HG02938 (cell line): Measurements from ENCODE around the gene MOB3A.

ENCODE experiments used
- ATAC-seq: cut with Tn5 transposase; IDR thresholded peaks from one replicate; pipeline ENCODE4 v1.9.1; 2021; ENCODE audit warnings: mild to moderate bottlenecking, moderate library complexity; ENCODE audit not compliant: unreplicated experiment

The MOB3A gene

DNA sequence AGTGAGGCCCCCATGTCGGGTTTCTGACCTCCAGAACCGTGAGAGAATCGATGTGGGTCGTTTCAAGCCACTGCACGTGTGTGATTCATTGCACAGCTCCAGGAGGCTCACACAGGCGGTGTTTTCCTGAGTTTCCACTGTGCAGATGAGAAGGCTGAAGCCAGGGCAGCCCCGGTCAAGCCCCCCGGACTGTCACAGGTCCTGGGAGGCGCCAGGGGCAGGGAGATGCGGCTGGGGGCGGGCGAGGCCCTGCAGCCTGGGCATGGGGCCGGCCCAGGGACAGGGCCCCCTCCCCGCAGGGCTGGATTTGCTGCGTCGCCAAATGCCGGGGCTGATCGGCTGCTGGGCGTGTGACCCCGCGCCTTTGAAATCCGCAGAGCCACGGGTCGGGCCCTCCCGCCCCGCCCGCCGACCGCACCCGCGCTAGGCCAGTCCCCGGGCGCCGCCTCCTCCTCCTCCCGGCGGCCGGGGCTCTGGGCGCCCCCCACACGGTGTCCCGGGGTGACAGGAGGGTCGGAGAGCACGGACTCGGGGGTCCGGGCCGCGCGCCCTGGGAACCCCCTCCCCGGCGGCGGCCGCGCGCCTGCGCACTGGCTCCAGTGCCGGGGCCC, 35.1 kb downstream of the MOB3A start:
- ATAC-seq: peak; percentile 9

DNA sequence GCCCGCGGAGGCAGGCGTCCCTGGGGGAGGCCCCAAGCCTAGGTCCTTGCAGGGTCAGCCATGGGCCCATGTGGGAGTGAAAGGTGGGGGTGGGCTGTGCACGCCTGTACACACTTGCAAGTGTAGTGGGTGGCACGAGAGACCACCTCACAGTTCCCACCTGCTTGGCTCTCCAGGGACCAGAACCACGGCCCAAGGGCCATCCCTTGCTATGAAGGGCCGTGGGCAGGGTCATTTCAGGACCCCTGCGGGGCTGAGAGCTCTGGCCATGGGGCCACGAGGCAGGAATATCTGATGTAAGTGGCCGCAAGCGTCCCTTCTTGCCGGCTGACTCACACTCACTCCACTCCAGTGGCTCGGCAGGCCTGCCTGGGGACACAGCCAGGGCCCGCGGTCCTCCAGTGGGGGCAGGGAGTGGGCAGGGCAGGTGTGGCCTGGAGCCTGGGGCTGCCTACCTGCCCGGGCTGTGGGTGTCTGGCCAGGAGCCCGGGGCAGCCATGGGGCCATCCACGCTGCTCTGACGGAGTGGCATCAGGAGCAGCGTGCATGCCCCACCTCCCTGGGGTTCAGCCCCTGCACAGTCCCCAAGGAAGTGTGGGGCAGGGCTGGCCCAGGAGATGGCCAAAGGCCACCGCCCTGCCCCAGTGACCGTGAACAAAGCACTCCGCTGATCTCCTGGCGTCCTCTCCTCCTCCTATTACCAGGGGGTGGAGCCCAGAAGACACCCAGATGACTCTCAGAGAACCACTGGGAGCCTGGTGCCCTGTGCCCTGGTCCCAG, 36.5 kb downstream of the MOB3A start:
- ATAC-seq: no peak

DNA sequence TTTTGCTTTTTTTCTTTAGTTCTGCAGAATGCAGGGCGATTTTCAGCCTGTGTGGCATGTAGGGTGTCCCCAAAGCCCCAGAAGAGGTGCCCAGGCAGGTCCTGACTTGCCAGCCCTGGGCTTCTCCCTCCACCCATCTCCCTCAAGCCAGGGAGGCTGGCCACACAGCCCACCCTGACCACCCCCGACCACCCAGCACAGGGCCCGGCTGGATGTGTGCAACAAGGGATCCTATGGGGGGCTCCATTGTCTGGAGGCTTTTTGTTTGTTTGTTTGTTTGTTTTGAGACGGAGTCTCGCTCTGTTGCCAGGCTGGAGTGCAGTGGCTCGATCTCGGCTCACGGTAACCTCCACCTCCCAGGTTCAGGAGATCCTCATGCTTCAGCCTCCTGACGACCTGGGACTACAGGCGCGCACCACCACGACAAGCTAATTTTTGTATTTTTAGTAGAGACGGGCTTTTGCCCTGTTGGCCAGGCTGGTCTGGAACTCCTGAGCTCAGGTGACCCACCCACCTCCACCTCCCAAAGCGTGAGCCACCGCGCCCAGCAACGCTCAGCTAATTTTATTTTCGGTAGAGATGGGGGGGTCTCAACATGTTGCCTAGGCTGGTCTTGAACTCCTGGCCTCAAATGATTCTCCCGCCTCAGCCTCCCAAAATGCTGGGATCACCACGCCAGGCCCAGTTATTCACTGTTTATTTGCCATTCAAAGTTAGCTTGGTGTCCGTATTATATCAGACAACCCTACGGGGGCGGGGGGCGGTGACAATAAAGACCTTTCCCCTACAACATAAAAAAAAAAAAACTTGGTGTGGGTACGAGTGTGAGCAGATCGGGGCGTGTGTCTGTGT, 37.3 kb downstream of the MOB3A start:
- ATAC-seq: no peak

DNA sequence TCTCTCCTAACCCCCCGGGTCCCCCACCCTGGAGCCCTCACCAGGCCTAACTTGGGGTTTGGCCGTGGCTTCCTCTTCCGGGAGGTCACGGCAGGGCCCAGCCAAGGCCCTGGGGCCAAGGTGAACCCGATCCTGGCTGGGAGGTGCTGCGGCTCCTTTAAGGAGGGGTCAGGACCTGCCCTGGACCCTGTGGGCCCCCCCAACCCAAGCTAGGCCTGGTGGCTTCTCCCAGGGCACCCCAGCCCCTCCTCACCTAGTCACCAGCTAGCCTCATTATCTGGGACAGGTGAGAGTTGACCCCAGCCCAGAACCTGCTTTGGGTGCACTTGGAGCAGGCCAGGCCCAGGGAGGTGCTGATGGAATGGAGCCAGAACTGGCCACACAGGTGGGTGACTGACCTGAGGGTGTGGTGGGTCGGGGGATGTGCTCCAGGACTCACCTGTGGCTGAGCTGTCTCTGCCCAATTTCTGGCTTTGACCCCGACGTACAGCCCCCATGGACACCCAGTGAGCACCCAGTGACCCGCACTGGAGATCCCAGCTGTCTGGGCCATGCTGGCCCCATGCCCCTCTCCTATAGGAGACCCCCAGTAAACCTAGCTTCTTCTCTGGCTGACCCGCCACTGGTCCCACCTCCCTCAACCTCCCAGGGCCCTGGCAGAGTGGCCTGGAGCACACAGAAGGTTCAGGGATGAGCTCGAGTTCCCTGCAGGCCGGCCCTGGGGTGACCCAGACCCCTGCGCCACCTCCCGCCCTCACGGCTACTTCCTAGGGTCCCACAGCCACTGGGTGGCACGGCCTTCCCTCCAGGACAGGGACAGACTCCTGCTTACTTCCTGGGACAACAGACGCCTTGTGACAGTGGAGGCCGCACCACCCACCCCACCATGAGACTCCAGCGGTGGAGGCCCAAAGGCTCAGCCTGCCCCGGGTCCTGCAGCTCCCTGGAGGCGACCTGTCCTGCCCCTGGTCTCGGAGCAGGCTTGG, 38.3 kb downstream of the MOB3A start:
- ATAC-seq: no peak

DNA sequence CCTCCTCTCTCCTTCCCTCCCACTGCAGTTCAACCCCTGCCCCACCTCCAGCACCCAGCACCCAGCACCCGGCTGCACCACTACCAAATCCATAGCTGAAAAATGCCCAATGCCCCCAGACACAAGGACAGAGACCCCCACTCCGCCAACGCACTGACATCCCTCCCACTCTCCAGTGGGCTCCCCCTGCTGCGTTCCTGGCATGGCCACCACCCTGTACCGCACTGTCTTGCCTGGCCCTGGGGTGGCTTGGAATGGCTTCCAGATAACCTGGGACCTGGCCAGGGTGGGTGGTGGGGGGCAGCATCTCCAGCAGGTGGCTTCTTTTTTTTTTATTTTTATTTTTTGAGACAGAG, 39.3 kb downstream of the MOB3A start:
- ATAC-seq: no peak

DNA sequence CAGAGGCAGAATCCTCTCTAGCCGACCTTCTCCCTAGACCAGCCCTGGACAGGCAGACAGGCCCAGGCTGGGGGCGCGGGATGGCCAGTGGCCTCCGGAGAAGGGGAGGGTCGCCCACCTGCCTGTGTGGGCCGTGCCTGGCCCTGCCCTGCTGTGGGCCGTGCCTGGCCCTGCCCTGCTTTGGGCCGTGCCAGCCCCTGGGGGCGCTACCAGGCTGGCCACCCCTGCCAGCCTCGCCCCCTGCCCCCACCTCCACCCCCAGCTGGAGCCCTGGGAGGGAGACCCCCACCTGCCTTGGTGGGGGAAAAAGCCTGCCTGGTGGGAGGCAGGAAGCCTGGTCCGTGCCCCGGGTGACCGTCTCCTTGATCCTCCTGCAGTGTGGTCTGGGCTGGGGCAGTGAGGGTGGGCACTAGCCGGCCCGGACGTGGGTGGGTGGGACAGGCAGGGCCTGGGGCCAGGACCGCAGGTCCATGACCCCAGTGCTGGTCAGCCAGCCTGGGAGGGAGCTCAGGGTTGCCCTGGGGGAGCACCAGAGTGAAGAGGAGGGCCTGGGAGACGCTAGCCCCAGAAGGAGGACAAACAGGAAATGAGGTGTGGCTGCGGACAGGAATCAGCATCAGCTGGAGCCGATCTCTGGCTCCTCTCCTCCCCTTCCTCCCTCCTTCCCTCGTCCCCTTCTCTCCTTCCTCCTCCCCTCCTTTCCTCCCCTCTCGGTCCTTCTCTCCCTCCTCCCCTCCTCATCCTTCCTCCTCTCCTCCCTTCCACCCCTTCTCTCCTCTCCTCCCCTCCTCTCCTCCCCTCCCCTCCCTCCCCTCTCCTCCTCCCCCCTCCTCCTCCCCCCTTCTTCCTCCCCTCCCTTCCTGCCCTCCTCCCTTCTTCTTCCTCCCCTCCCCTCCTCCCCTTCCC, 39.9 kb downstream of the MOB3A start:
- ATAC-seq: no peak

DNA sequence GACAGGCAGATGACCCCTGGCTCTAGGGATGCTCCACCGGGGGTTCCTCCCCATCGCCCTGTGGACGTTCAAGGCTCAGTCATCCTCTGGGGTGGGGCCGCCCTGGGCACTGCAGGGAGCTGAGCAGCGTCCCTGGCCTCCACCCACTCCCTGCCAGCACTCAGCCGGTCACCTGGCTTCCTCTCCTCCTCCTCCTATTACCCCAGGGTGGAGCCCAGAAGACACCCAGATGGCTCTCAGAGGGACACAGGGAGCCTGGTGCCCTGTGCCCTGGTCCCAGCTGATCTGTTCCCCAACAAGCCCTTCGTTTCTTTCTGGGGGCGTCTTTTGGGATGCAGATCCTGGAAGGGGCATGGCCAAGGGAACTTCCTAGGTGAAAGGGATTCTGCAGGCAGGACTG, 41.4 kb downstream of the MOB3A start:
- ATAC-seq: no peak

DNA sequence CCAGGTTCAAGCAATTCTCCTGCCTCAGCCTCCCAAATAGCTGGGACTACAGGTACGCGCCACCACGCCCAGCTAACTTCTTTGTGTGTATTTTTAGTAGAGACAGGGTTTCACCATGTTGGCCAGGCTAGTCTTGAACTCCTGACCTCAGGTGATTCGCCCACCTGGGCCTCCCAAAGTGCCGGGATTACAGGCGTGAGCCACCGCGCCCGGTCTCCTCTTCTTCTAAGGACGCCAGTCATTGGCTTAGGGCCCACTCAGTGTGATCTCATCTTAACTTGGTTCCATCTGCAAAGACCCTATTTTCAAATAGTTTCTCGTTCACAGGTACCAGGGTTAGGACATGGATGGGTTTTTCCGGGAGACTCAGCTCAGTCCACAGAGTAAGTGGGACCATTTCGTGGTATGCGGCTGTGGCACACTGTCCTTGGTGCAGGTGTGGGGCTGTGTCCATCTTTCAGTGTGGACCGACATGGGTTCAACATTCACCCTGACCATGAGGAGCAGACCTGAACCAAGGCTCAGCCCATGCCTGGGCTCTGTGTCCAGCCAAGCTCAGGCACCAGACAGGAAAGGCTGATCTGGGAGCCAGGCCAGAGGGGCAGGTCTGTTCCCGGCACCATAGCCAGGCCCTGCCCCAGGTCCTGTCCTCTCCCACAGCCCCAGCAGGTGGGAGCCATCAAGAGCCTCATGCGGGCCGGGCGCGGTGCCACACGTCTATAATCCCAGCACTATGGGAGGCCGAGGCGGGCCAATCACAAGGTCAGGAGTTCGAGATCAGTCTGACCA, 42.3 kb downstream of the MOB3A start:
- no peak for ATAC-seq

DNA sequence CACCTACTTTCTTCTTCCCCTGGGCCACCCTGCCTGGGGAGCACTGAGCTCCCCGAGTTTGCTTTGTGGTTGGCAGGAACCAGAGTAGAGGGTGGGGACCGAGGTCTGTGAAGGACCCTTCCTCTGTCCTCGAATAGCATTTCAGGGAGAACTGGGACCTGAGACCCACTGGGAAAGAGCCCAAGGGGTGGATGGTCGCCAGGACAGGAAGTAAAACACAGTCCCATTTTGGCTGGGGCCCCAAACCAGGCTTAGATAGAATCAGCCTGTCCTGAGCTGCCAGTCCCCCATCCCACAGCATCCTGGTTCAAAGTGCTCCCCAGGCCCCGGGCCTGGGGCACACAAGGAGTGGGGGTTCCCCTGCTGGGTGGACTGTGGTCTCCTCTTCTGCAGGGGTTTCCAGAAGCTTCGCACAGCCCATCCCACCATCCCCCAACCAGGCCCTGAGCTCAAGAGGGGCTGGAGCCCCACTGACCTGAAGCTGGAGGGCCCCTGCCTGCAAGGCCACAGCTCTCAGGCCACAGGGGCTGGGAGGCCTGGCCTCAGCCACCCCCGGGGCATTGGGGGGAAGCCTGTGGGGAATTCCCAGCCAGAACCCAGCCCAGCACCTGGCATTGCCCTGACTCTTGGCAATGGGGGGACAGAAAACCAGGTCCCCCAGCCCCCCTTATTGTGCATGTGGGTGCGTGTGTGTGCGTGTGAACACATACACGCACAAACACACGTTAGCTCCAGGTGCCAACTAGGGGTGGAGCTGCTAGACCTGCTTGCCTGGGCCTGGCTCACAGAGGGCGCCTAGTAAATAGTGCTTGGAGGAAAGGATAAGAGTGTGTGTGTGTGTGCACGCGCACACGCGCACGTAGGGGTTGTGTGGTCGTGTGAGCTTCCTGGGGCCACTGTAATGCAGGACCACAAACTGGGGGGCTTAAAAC, 44.1 kb downstream of the MOB3A start:
- no peak for ATAC-seq

DNA sequence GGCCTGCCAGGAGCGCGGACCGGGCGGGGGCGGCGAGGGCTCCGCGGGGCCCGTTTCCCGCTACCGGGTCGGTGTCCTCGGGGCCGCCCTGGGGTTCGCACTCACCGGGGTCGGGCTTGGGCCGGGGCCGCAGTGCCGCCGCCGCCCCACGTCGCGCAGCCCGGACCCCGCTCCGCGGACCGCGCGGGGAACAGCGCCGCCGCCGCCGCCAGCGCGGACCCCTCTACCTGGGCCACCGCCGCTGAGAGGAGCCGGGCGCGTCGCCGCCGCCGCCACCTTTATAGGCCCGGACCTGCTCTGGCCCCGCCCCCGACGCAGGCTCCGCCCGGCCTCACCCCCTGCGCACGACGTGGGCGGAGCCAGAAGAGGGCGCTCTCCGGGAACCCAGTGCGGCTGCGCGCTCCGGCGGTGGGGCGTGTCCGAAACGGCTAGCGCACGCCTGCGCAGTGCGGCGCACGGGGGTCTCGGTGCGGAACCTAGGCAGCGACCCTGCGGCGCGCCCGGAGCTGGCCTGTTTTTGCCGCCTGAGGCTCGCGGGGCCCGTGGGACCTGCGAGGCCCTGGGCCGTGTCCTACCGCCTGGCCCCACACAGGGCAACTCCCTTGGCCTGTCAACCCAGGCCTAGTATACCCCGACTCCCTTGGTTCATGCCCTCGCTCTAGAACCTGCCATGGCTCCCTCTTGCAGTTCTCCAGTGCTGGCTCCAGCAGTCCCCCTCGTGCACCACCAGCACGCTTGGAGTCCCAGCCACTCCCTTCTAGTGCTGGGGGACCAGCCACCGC, 44.9 kb downstream of the MOB3A start, which contains the start of gene MKNK2:
Gene MKNK2, minus strand, starts transcription at position 254 of the 782 bp plus-strand sequence. CDS start 393 bp downstream, outside the sequence.
- peak; percentile 39 for ATAC-seq

DNA sequence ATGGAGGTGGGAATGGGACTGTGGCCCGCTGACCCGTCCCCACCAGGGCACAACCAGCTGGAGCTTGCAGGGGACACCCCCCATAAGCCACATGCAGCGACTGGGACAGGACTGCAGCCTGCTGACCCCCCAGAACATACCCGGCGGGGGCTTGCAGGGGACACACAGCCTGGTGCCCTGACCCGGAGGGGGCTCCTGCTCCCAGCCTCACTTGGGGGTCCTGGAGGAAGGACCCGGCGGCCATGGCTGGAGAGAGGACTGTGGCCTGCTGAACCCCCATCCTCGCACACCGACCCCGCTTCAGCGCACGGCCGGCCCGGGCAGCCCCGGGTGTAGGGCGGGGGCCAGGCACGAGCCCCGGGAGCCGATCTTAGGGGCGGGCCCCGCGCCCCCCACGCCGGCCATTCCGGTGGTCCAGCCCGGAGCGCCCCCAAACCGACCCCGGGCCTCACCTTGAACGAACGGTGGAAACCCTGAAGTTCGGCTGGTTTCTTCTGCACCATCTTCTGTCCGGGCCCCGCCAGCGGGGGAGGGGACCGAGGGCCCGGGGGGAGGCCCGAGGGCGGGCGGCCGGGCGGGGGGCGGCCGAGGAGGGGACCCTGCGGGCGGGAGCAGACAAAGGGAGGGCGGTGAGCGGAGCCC, 45.7 kb downstream of the MOB3A start:
- ATAC-seq: peak; percentile 2

DNA sequence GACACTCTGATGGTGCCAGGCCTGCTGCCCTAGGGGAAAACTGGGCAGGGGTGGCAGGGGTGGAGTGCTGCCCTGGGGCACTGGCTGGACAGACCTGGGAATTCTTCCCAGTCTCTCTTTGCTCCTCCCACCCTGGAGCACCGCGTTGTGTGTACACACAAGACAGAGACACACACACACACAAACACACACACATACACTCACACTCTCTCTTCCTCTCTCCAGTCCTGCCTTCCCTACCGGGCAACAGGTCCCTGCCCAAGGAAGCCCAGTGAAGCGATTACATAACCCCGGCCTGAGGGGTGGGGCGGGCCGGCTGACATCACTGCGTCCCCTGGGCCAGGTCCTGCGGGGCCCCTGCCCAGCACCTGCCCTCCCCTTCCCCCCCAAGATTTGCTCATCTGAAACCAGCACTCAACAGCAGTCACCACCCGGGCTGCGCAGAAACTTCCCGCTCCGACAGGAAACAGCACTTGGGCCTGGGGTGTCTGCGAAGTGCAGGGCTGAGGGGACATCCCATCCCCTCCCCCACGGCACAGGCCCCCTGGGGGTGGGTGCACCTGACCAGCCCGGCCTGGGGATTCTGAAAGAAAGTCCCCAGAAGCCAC, 46.3 kb downstream of the MOB3A start:
- no peak for ATAC-seq

DNA sequence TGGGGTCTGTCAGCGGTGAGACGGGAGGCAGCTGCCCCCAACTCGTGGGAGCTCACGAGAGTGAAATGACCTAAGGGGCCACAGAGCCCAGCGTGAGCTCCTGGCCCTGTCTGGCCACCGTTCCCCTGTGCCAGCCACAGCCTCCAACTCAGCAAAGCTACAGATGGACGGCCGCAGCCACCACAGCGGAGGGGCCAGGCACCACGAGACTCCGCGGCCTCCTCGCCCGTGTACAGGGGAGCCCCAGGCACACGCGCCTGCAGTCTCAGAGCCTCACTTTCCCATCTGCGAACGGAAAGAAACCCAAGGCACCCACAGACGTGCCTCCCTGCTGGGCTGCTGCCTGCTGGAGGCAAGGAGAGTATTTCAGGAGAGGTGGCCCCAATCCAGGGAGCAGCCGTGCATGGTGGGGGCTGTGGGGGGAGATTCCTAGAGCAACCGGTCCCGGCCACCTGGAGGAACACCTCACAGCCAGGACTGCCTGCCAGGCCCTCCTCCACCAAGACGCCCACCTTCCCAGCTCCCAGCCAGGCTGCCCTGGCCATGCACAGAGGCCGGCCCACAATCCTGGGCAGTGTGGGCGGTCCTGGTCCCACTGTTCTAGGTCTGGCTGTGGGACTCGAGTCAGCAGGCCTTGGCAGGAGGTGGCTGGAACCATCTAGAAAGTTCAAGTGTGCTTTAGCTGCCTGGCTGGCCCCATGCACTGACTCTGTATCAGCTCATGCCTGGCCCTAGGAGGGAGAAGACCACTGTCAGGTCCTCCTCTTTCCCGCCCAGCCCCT, 47.0 kb downstream of the MOB3A start:
- no peak for ATAC-seq

DNA sequence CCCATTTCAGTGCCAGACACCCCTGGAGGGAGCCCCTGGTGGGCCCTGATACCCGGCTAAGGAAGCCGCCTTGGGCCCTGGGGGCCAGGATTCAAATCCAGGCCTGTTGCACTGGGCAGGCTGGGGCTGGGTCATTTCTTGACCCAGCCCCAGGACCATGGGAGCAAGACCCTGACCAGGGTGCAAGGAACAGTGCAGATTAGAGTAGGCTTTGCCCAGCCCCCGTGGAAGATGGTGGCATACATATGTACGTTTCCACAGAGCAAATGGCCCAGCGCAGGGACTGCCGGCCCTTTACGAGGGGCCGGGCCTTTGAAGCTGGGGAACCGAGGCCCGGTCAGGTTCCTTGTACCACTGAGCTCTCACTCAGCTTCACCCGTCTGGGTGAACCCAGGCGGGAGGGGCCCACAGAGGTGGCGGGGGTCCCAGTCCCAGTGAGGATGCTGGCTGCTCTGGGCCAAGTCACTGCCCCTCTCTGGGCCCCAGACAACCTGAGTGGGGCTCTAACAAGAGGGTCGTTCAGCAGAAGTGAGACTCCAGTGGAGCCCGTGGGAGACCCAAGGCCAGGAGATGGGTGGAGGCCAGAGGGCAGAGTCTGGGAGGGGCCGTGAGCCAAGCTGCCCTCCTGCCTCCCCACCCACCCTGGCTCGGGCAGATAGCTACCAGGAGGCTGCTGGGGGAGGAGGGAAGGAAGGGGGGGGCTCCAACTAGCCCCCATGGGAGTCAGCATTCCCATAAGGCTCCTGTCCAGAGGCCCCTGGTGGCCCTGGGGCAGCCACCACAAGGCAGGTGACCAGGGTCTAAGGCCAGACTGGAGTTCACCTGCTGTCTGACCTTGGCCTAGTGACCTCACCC, 47.8 kb downstream of the MOB3A start:
- no peak for ATAC-seq
